Measurements from ENCODE around the gene PRR5L.

DNA sequence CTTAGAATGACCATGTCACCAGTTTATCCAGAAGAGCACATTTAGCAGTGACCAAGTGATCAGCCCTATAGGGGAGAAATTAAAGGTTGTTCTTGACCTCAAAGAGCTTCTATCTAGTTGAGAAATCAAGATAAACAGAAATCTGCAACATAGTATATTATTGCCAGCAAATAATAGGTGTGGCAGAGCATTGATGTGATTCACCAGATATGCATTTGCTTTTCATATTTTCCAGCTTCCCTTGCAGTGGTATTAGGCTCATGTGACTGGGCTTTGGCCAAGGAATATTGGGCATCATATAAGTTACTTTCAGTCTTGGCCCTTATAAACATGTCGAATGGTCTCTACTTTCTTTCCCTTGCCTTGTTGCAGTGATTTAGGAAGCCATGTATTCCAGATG, 41.4 kb upstream of the PRR5L start:
- no peak for TF ChIP-seq POLR2A (IDR thresholded peaks at IDR 0.05)
- TF ChIP-seq, protein P1, sequence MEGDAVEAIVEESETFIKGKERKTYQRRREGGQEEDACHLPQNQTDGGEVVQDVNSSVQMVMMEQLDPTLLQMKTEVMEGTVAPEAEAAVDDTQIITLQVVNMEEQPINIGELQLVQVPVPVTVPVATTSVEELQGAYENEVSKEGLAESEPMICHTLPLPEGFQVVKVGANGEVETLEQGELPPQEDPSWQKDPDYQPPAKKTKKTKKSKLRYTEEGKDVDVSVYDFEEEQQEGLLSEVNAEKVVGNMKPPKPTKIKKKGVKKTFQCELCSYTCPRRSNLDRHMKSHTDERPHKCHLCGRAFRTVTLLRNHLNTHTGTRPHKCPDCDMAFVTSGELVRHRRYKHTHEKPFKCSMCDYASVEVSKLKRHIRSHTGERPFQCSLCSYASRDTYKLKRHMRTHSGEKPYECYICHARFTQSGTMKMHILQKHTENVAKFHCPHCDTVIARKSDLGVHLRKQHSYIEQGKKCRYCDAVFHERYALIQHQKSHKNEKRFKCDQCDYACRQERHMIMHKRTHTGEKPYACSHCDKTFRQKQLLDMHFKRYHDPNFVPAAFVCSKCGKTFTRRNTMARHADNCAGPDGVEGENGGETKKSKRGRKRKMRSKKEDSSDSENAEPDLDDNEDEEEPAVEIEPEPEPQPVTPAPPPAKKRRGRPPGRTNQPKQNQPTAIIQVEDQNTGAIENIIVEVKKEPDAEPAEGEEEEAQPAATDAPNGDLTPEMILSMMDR (IDR thresholded peaks at IDR 0.05): no peak
